Mucosa of descending colon (tissue), 3 donors: ENCODE measurements around the gene ANKRD17. TPM values are rescaled to one million over a fixed set of nuclear protein-coding genes. Genes with fewer than 3 reads are reported as not detected.

Source experiments
- ATAC-seq: fragments of 200-7000 bp; cut with Tn5 transposase; one replicate; pipeline ENCODE4 v1.9.1; 2020; ENCODE audit warnings: mild to moderate bottlenecking, moderate library complexity
- DNase-seq, 3 donors: peaks; one replicate each; pipeline ENCODE4 v3.0.0-alpha.2; 2020
- H3K36me3 ChIP-seq: fragments of 200-600 bp; one replicate; pipeline ENCODE4 v1.8.0; 2021; ENCODE audit warnings: low read depth, mild to moderate bottlenecking
- H3K4me1 ChIP-seq: fragments of 200-600 bp; one replicate; pipeline ENCODE4 v1.8.0; 2021; ENCODE audit warnings: low read depth, mild to moderate bottlenecking
- H3K4me3 ChIP-seq: fragments of 200-600 bp; one replicate; pipeline ENCODE4 v1.8.0; 2021; ENCODE audit warnings: mild to moderate bottlenecking
- H3K9me3 ChIP-seq: fragments of 200-600 bp; one replicate; pipeline ENCODE4 v1.8.0; 2021; ENCODE audit warnings: mild to moderate bottlenecking
- CTCF ChIP-seq: fragments of 200-600 bp; IDR thresholded peaks from one replicate; pipeline ENCODE4 v1.8.0; 2022; ENCODE audit warnings: antibody characterized with exemption, mild to moderate bottlenecking
- intact Hi-C, 2 donors: fragments of 100-400 bp; cut with DNase I in 1 of 2; cut with micrococcal nuclease in 1 of 2; formaldehyde crosslinking; loops; one replicate each; pipeline versions ENCODE4 v1.11.0 to v1.11.1; 2022; cut with DNase I, micrococcal nuclease
- total RNA-seq, 3 donors: library from RNA; stranded (reverse); fragmentation: NEBNext Ultra II Directional in 2 of 3; extraction: Animal tissue kit (Norgen Biotek cat#: 25700) in 2 of 3; gene quantifications; one replicate each; pipeline versions ENCODE4 v1.2.1 to v1.2.4, GENCODE V29; 2021 to 2023
- donor health status: DM: no; HTN: no; CAD: no; lungs with moderate emphysema.
- donor health status: DM: no; HTN: no; CAD: no.
- donor health status: DM: no; HTN: yes; CAD: no.

Gene ANKRD17
- total RNA-seq, 3 donors from 2014 or later = 62.4 to 75.3 (median 70.4) TPM

GRCh38 chr4:73080789-73081188 lies 177.8 kb downstream of the ANKRD17 start:
- Histone ChIP-seq H3K4me3 (no peak overlapping the region), H3K36me3 (peaks cover 11% of the 10 kb centered on the region), H3K9me3 (no peaks in the 10 kb centered on the region), H3K4me1 (no peaks in the 10 kb centered on the region)
- TF ChIP-seq CTCF = no peak
- intact Hi-C loops = no loop called here
- ATAC-seq (no peak), DNase-seq (no peak)

GRCh38 chr4:73075832-73076231 lies 182.8 kb downstream of the ANKRD17 start:
- DNase-seq (no peak), ATAC-seq (no peak)
- Histone ChIP-seq H3K4me3 (no peak overlapping the region), H3K4me1 (no peaks in the 10 kb centered on the region), H3K9me3 (no peaks in the 10 kb centered on the region), H3K36me3 (peaks cover 7% of the 10 kb centered on the region)
- TF ChIP-seq CTCF = no peak
- intact Hi-C loops = loop anchor here in 1 of 2 donors (10.0 kb wide), 1 partner anchor 169 kb away; no protein-coding TSS in a partner anchor

GRCh38 chr4:73070074-73070390 lies 188.6 kb downstream of the ANKRD17 start:
- peak overlapping the region; percentile 35 for H3K4me3 ChIP-seq
- H3K4me1 ChIP-seq = peaks cover 8% of the 10 kb centered on the region
- TF ChIP-seq CTCF = no peak
- intact Hi-C loops = loop anchor here in 1 of 2 donors (10.0 kb wide), 1 partner anchor 175 kb away; no protein-coding TSS in a partner anchor
- DNase-seq (no peak), ATAC-seq (peak; percentile 39)
- H3K36me3 ChIP-seq = no peaks in the 10 kb centered on the region
- no peaks in the 10 kb centered on the region for H3K9me3 ChIP-seq

- Histone ChIP-seq H3K9me3 (no peaks in the 10 kb centered on the region), H3K4me3 (peak within 1 kb of the TSS; percentile 35), H3K36me3 (no peaks in the 10 kb centered on the region), H3K4me1 (peaks cover 8% of the 10 kb centered on the region)
- peak; percentile 90 for ATAC-seq
- peak; percentile 8 for TF ChIP-seq CTCF
- intact Hi-C loops = loop anchor here in 1 of 2 donors (10.0 kb wide), 1 partner anchor 175 kb away; no protein-coding TSS in a partner anchor
- peak; percentile 98 to 99 (median 99) for DNase-seq
Measured at GRCh38 chr4:73069338-73070073, 189.1 kb downstream of the ANKRD17 start, which contains the start of gene COX18. TSS of gene COX18 (minus strand) at chr4:73069716. CDS start at chr4:73069649, 67 bp downstream.

- H3K9me3 ChIP-seq = no peaks in the 10 kb centered on the region
- H3K4me1 ChIP-seq = peaks cover 8% of the 10 kb centered on the region
- intact Hi-C loops = no loop called here
- peak overlapping the region; percentile 35 for H3K4me3 ChIP-seq
- TF ChIP-seq CTCF = no peak
- no peaks in the 10 kb centered on the region for H3K36me3 ChIP-seq
- peak in 1 of 3 donors; percentile 29 for DNase-seq
- ATAC-seq = peak; percentile 5
Measured at GRCh38 chr4:73068491-73069337, 189.9 kb downstream of the ANKRD17 start.
